Glutamatergic neuron (in vitro differentiated cells): ENCODE measurements around the gene PIK3C2B. TPM values are rescaled to one million over a fixed set of nuclear protein-coding genes. Genes with fewer than 3 reads are reported as not detected.

Experiments
- DNase-seq: peaks from one replicate; pipeline ENCODE4 v3.0.0; 2022
- H3K27ac Mint-ChIP-seq: one replicate; pipeline ENCODE4 v1.8.0; 2020; ENCODE audit warnings: mild to moderate bottlenecking, mixed read lengths, inconsistent platforms; ENCODE audit not compliant: unreplicated experiment
- H3K27me3 Mint-ChIP-seq: one replicate; pipeline ENCODE4 v1.8.0; 2020; ENCODE audit warnings: mild to moderate bottlenecking, moderate library complexity, mixed read lengths, inconsistent platforms; ENCODE audit not compliant: unreplicated experiment
- H3K36me3 Mint-ChIP-seq: one replicate; pipeline ENCODE4 v1.8.0; 2020; ENCODE audit warnings: mild to moderate bottlenecking, mixed read lengths, inconsistent platforms; ENCODE audit not compliant: unreplicated experiment
- H3K4me1 Mint-ChIP-seq: one replicate; pipeline ENCODE4 v1.8.0; 2020; ENCODE audit warnings: mild to moderate bottlenecking, low read depth, mixed read lengths, inconsistent platforms; ENCODE audit not compliant: unreplicated experiment
- H3K4me3 Mint-ChIP-seq: one replicate; pipeline ENCODE4 v1.8.0; 2020; ENCODE audit warnings: mild to moderate bottlenecking, mixed read lengths, inconsistent platforms; ENCODE audit not compliant: unreplicated experiment
- H3K9me3 Mint-ChIP-seq: one replicate; pipeline ENCODE4 v1.8.0; 2020; ENCODE audit warnings: mild to moderate bottlenecking, moderate library complexity, mixed read lengths, inconsistent platforms; ENCODE audit not compliant: unreplicated experiment
- CTCF ChIP-seq: fragments of 200-600 bp; sonication (generic); IDR thresholded peaks from one replicate; pipeline ENCODE4 v1.5.0; 2021; ENCODE audit not compliant: partially characterized antibody, unreplicated experiment
- total RNA-seq: library from RNA; stranded (reverse); fragmentation: NEBNext Ultra II Directional; extraction: Animal tissue kit (Norgen Biotek cat#: 25700); gene quantifications from one replicate; pipeline ENCODE4 v1.2.1, GENCODE V29; 2021; ENCODE audit not compliant: unreplicated experiment

Gene PIK3C2B
- total RNA-seq, 1 donor from 2014 or later: 156 TPM

GRCh38 chr1:204478921-204479320 is 15.7 kb downstream of the PIK3C2B start:
- peak overlapping the region; percentile 38 for H3K4me3 Mint-ChIP-seq
- H3K4me1 Mint-ChIP-seq: peaks cover 68% of the 10 kb centered on the region
- H3K36me3 Mint-ChIP-seq: no peaks in the 10 kb centered on the region
- H3K27ac Mint-ChIP-seq: peak overlapping the region; percentile 66
- peaks cover 8% of the 10 kb centered on the region for H3K27me3 Mint-ChIP-seq
- DNase-seq: no peak
- peaks cover 10% of the 10 kb centered on the region for H3K9me3 Mint-ChIP-seq
- TF ChIP-seq CTCF: no peak

GRCh38 chr1:204478172-204478899 is 16.3 kb downstream of the PIK3C2B start:
- peaks cover 8% of the 10 kb centered on the region for H3K27me3 Mint-ChIP-seq
- no peak for TF ChIP-seq CTCF
- no peak overlapping the region for H3K27ac Mint-ChIP-seq
- H3K36me3 Mint-ChIP-seq: no peaks in the 10 kb centered on the region
- H3K9me3 Mint-ChIP-seq: peaks cover 12% of the 10 kb centered on the region
- no peak for DNase-seq
- peaks cover 65% of the 10 kb centered on the region for H3K4me1 Mint-ChIP-seq
- peak overlapping the region; percentile 34 for H3K4me3 Mint-ChIP-seq

GRCh38 chr1:204477036-204477740 is 17.4 kb downstream of the PIK3C2B start:
- peak overlapping the region; percentile 52 for H3K27ac Mint-ChIP-seq
- no peak for TF ChIP-seq CTCF
- no peak for DNase-seq
- peaks cover 6% of the 10 kb centered on the region for H3K27me3 Mint-ChIP-seq
- peaks cover 64% of the 10 kb centered on the region for H3K4me1 Mint-ChIP-seq
- H3K4me3 Mint-ChIP-seq: peak overlapping the region; percentile 66
- peaks cover 12% of the 10 kb centered on the region for H3K9me3 Mint-ChIP-seq
- no peaks in the 10 kb centered on the region for H3K36me3 Mint-ChIP-seq

GRCh38 chr1:204476563-204476962 is 18.0 kb downstream of the PIK3C2B start:
- Mint-ChIP-seq H3K4me1 (peaks cover 60% of the 10 kb centered on the region), H3K9me3 (peaks cover 12% of the 10 kb centered on the region), H3K36me3 (no peaks in the 10 kb centered on the region), H3K27me3 (peaks cover 6% of the 10 kb centered on the region), H3K4me3 (peak overlapping the region; percentile 66), H3K27ac (no peak overlapping the region)
- DNase-seq: no peak
- TF ChIP-seq CTCF: no peak
